Skin epidermis (tissue), 12 donors: Measurements from ENCODE around the gene ADAMTSL2.

Experiments used
- H3K27ac ChIP-seq, 21 experiments: fragments of 200-600 bp; sonication (generic) in 11 of 21; one replicate each; pipeline ENCODE4 v1.5.0; 2020; ENCODE audit warnings: mild to moderate bottlenecking in 3 of 21, inconsistent platforms in 2 of 21, moderate library complexity in 2 of 21
- H3K4me3 ChIP-seq, 7 experiments: fragments of 200-600 bp; sonication (generic) in 2 of 7; one replicate each; pipeline ENCODE4 v1.5.0; 2020; ENCODE audit warnings: inconsistent platforms in 2 of 7, mild to moderate bottlenecking in 2 of 7, moderate library complexity in 1 of 7

ADAMTSL2 gene

GRCh38 chr9:133528001-133528875 lies 6.3 kb upstream of the ADAMTSL2 start:
- H3K4me3 ChIP-seq = no peak overlapping the region
- no peak overlapping the region for H3K27ac ChIP-seq

GRCh38 chr9:133528876-133529241 lies 5.6 kb upstream of the ADAMTSL2 start:
- Histone ChIP-seq H3K4me3 (no peak overlapping the region), H3K27ac (no peak overlapping the region)

- H3K4me3 ChIP-seq = no peak overlapping the region
- no peak overlapping the region for H3K27ac ChIP-seq
Observed at GRCh38 chr9:133529457-133529856, 5.0 kb upstream of the ADAMTSL2 start.

GRCh38 chr9:133529874-133530273 lies 4.6 kb upstream of the ADAMTSL2 start:
- H3K27ac ChIP-seq = no peak overlapping the region
- no peak overlapping the region for H3K4me3 ChIP-seq

GRCh38 chr9:133531293-133531692 lies 3.2 kb upstream of the ADAMTSL2 start:
- H3K4me3 ChIP-seq = no peak overlapping the region
- no peak overlapping the region for H3K27ac ChIP-seq

- Histone ChIP-seq H3K4me3 (no peak overlapping the region), H3K27ac (no peak overlapping the region)
Observed at GRCh38 chr9:133532937-133533668, 1.4 kb upstream of the ADAMTSL2 start.

GRCh38 chr9:133533857-133534256 lies 647 bp upstream of the ADAMTSL2 start:
- H3K27ac ChIP-seq = peak overlapping the region in 1 of 21 experiments; percentile 47
- H3K4me3 ChIP-seq = no peak overlapping the region

GRCh38 chr9:133535306-133535877 lies 888 bp downstream of the ADAMTSL2 start:
- Histone ChIP-seq H3K4me3 (peak overlapping the region in 3 of 7 experiments; percentile 5 to 35 (median 26)), H3K27ac (no peak overlapping the region)

GRCh38 chr9:133536080-133536479 lies 1.6 kb downstream of the ADAMTSL2 start:
- Histone ChIP-seq H3K27ac (no peak overlapping the region), H3K4me3 (no peak overlapping the region)

- Histone ChIP-seq H3K27ac (no peak overlapping the region), H3K4me3 (no peak overlapping the region)
Observed at GRCh38 chr9:133536536-133536935, 2.0 kb downstream of the ADAMTSL2 start.

GRCh38 chr9:133537257-133537656 lies 2.8 kb downstream of the ADAMTSL2 start:
- no peak overlapping the region for H3K4me3 ChIP-seq
- no peak overlapping the region for H3K27ac ChIP-seq

- Histone ChIP-seq H3K4me3 (no peak overlapping the region), H3K27ac (no peak overlapping the region)
Observed at GRCh38 chr9:133538176-133538575, 3.7 kb downstream of the ADAMTSL2 start.

- Histone ChIP-seq H3K4me3 (peak overlapping the region in 1 of 7 experiments; percentile 14), H3K27ac (peak overlapping the region in 1 of 21 experiments; percentile 45)
Observed at GRCh38 chr9:133538851-133539833, 4.6 kb downstream of the ADAMTSL2 start.

GRCh38 chr9:133539991-133540697 lies 5.6 kb downstream of the ADAMTSL2 start:
- H3K4me3 ChIP-seq = peak overlapping the region in 1 of 7 experiments; percentile 14
- H3K27ac ChIP-seq = peak overlapping the region in 1 of 21 experiments; percentile 45

GRCh38 chr9:133540698-133541025 lies 6.2 kb downstream of the ADAMTSL2 start:
- H3K4me3 ChIP-seq = no peak overlapping the region
- H3K27ac ChIP-seq = no peak overlapping the region

GRCh38 chr9:133542002-133542401 lies 7.5 kb downstream of the ADAMTSL2 start:
- Histone ChIP-seq H3K4me3 (no peak overlapping the region), H3K27ac (no peak overlapping the region)

GRCh38 chr9:133543772-133544467 lies 9.4 kb downstream of the ADAMTSL2 start:
- H3K4me3 ChIP-seq = no peak overlapping the region

GRCh38 chr9:133545494-133546286 lies 11.2 kb downstream of the ADAMTSL2 start:
- no peak overlapping the region for H3K27ac ChIP-seq
- H3K4me3 ChIP-seq = no peak overlapping the region

More at GRCh38 chr9:133543772-133544467, 9.4 kb downstream of the ADAMTSL2 start:
- H3K27ac ChIP-seq = no peak overlapping the region
